Measurements from ENCODE around the gene ETS1.

Gene ETS1

GRCh38 chr11:128533472-128533871 is 53.9 kb downstream of the ETS1 start:
- DNase-seq, result no peak

GRCh38 chr11:128532572-128533091 is 54.7 kb downstream of the ETS1 start:
- DNase-seq, result no peak

- no peak for DNase-seq
These were observed 55.3 kb downstream of the ETS1 start for GRCh38 chr11:128532016-128532571.

GRCh38 chr11:128531588-128531987 is 55.8 kb downstream of the ETS1 start:
- DNase-seq, result no peak

GRCh38 chr11:128530118-128531074 is 57.0 kb downstream of the ETS1 start:
- DNase-seq, result peak; percentile 47

- DNase-seq, result no peak
These were observed 59.1 kb downstream of the ETS1 start for GRCh38 chr11:128528294-128528693.

- no peak for DNase-seq
These were observed 60.3 kb downstream of the ETS1 start for GRCh38 chr11:128527046-128527445.

- no peak for DNase-seq
These were observed 61.7 kb downstream of the ETS1 start for GRCh38 chr11:128525411-128526243.

GRCh38 chr11:128524172-128524571 is 63.2 kb downstream of the ETS1 start:
- DNase-seq, result no peak

GRCh38 chr11:128523641-128524040 is 63.7 kb downstream of the ETS1 start:
- no peak for DNase-seq

- DNase-seq, result no peak
These were observed 64.3 kb downstream of the ETS1 start for GRCh38 chr11:128522943-128523518.

- peak; percentile 96 for DNase-seq
These were observed 65.1 kb downstream of the ETS1 start for GRCh38 chr11:128522055-128522942.

- peak; percentile 58 for DNase-seq
These were observed 65.7 kb downstream of the ETS1 start for GRCh38 chr11:128521682-128522054.

GRCh38 chr11:128520888-128521681 is 66.3 kb downstream of the ETS1 start:
- DNase-seq, result no peak

- no peak for DNase-seq
These were observed 67.0 kb downstream of the ETS1 start for GRCh38 chr11:128520206-128520887.

- DNase-seq, result no peak
These were observed 68.0 kb downstream of the ETS1 start for GRCh38 chr11:128519338-128519737.

GRCh38 chr11:128518493-128519207 is 68.7 kb downstream of the ETS1 start:
- DNase-seq, result no peak

GRCh38 chr11:128517451-128518230 is 69.7 kb downstream of the ETS1 start:
- no peak for DNase-seq

- DNase-seq, result no peak
These were observed 70.5 kb downstream of the ETS1 start for GRCh38 chr11:128516886-128517285.

All from femur (tissue), 1 donor.